Stimulated activated CD8-positive, alpha-beta memory T cell treated with anti-CD3 and anti-CD28 coated beads, Interleukin-2, amount 100 ng/mL, for 1 hour (primary cell): ENCODE data around the gene USP49.

Experiments
- DNase-seq, 2 donors: peaks; one replicate each; pipeline ENCODE4 v3.0.0-alpha.2; 2020; ENCODE audit warnings: low read depth in 2 of 2

USP49 gene

GRCh38 chr6:41757271-41757670, 137.9 kb downstream of the USP49 start:
- no peak for DNase-seq

- no peak for DNase-seq
These were observed 138.8 kb downstream of the USP49 start for GRCh38 chr6:41756354-41756753.

- no peak for DNase-seq
These were observed 139.3 kb downstream of the USP49 start for GRCh38 chr6:41755895-41756294.

- DNase-seq, result no peak
These were observed 144.8 kb downstream of the USP49 start for GRCh38 chr6:41750374-41750773.

- DNase-seq, result no peak
These were observed 146.6 kb downstream of the USP49 start for GRCh38 chr6:41748542-41748941.

- DNase-seq, result no peak
These were observed 147.1 kb downstream of the USP49 start for GRCh38 chr6:41748102-41748477.

GRCh38 chr6:41747256-41748101, 147.7 kb downstream of the USP49 start, which contains the start of gene PGC:
TSS of gene PGC (minus strand) at chr6:41747397. CDS start at chr6:41747334, 63 bp downstream.
- no peak for DNase-seq

GRCh38 chr6:41746107-41746506, 149.1 kb downstream of the USP49 start:
- DNase-seq, result no peak

- DNase-seq, result no peak
These were observed 150.9 kb downstream of the USP49 start for GRCh38 chr6:41744236-41744787.

GRCh38 chr6:41743406-41744235, 151.6 kb downstream of the USP49 start:
- no peak for DNase-seq

GRCh38 chr6:41741625-41742490, 153.3 kb downstream of the USP49 start:
- no peak for DNase-seq

- DNase-seq, result no peak
These were observed 154.6 kb downstream of the USP49 start for GRCh38 chr6:41740366-41741162.
